Measurements from ENCODE around the gene SEPHS2. TPM values are rescaled to one million over a fixed set of nuclear protein-coding genes. Genes with fewer than 3 reads are reported as not detected.
A peak's percentile ranks its signal among the peaks of the same experiment; 100 is the strongest.

SEPHS2 gene
- total and polyA plus RNA-seq, 2 experiments from 2014 or later = 29.7 to 43.0 TPM

GRCh38 chr16:30429418-30429677 is 16.3 kb downstream of the SEPHS2 start:
- Histone ChIP-seq H3K36me3 (ENCODE audit: insufficient read depth) (peaks cover 7% of the 10 kb centered on the region; the same call in 1 of the 2 replicates), H3K4me3 (peak overlapping the region; percentile 67), H2AFZ (0 out of 2 replicates have a peak overlapping the region, but pooled peaks have one; percentile 19), H3K4me1 (ENCODE audit: insufficient read depth) (peaks cover 15% of the 10 kb centered on the region), H3K79me2 (replicated peaks; ENCODE audit: insufficient read depth) (peaks cover 32% of the 10 kb centered on the region), H3F3A (replicated peaks; ENCODE audit: low read depth) (peaks cover 11% of the 10 kb centered on the region), H3K27ac (ENCODE audit: low read depth) (no peak overlapping the region), H3K9me2 (ENCODE audit: insufficient read depth) (no peaks in the 10 kb centered on the region), H4K20me1 (replicated peaks; ENCODE audit: insufficient read depth) (peaks cover 10% of the 10 kb centered on the region; the same call in 1 of the 2 replicates), H3K27me3 (ENCODE audit: insufficient read depth) (no peaks in the 10 kb centered on the region), H3K4me2 (peak overlapping the region; percentile 91)
- no peaks in the 10 kb centered on the region; the same call in 2 of the 3 replicates for H3K9me3 Mint-ChIP-seq
- peak; percentile 75 for DNase-seq (ENCODE audit: low spot score)
- H3K4me1 Mint-ChIP-seq = peaks cover 11% of the 10 kb centered on the region
- 0 out of 2 replicates have a peak overlapping the region, but pooled peaks have one; percentile 45 for H3K27ac Mint-ChIP-seq
- ATAC-seq = peak; percentile 57
- no peak overlapping the region for H3K4me3 Mint-ChIP-seq
- peaks cover 39% of the 10 kb centered on the region for H3K36me3 Mint-ChIP-seq (ENCODE audit: low read depth)
- peaks cover 9% of the 10 kb centered on the region for H3K27me3 Mint-ChIP-seq (ENCODE audit: insufficient read depth, low read depth, poor library complexity)
- TF ChIP-seq ETS1 (IDR thresholded peaks at IDR 0.05) (0 out of 2 replicates have a peak, but pooled peaks have one; percentile 12), ZNF331 (CRISPR knock-in tag; IDR thresholded peaks at IDR 0.05; ENCODE audit: low read depth) (no peak)

- peaks cover 11% of the 10 kb centered on the region for H3F3A ChIP-seq (replicated peaks; ENCODE audit: low read depth)
- peaks cover 13% of the 10 kb centered on the region for H3K36me3 ChIP-seq (ENCODE audit: insufficient read depth)
- H3K27ac ChIP-seq (ENCODE audit: low read depth) = 0 out of 2 replicates have a peak overlapping the region, but pooled peaks have one; percentile 66
- Mint-ChIP-seq H3K4me3 (no peak overlapping the region; the same call in 1 of the 3 replicates), H3K27ac (no peak overlapping the region), H3K9me3 (no peaks in the 10 kb centered on the region; the same call in 2 of the 3 replicates), H3K27me3 (ENCODE audit: insufficient read depth, low read depth, poor library complexity) (peaks cover 11% of the 10 kb centered on the region), H3K4me1 (peaks cover 11% of the 10 kb centered on the region), H3K36me3 (ENCODE audit: low read depth) (peaks cover 52% of the 10 kb centered on the region)
- H3K9me2 ChIP-seq (ENCODE audit: insufficient read depth) = no peaks in the 10 kb centered on the region
- ATAC-seq (no peak), DNase-seq (ENCODE audit: low spot score) (no peak)
- H2AFZ ChIP-seq = no peak overlapping the region
- H3K4me1 ChIP-seq (ENCODE audit: insufficient read depth) = peaks cover 15% of the 10 kb centered on the region
- H4K20me1 ChIP-seq (replicated peaks; ENCODE audit: insufficient read depth) = peaks cover 10% of the 10 kb centered on the region
- no peaks in the 10 kb centered on the region for H3K27me3 ChIP-seq (ENCODE audit: insufficient read depth)
- TF ChIP-seq POLR2AphosphoS5 (IDR thresholded peaks at IDR 0.05; ENCODE audit: low read depth) (no peak), ZNF114 (CRISPR knock-in tag; IDR thresholded peaks at IDR 0.05) (no peak), EZH2 (IDR thresholded peaks at IDR 0.05; ENCODE audit: low read depth, unreplicated experiment) (no peak)
- H3K79me2 ChIP-seq (replicated peaks; ENCODE audit: insufficient read depth) = peaks cover 32% of the 10 kb centered on the region
- peak overlapping the region; percentile 67; the same call in 1 of the 2 replicates for H3K4me3 ChIP-seq
- H3K4me2 ChIP-seq = 0 out of 2 replicates have a peak overlapping the region, but pooled peaks have one; percentile 91
Observed at GRCh38 chr16:30428055-30428454, 17.6 kb downstream of the SEPHS2 start.

- peaks cover 15% of the 10 kb centered on the region for H3K36me3 ChIP-seq (ENCODE audit: insufficient read depth)
- Mint-ChIP-seq H3K4me1 (peaks cover 14% of the 10 kb centered on the region), H3K4me3 (no peak overlapping the region), H3K27me3 (ENCODE audit: insufficient read depth, low read depth, poor library complexity) (peaks cover 12% of the 10 kb centered on the region), H3K9me3 (no peaks in the 10 kb centered on the region), H3K27ac (no peak overlapping the region), H3K36me3 (ENCODE audit: low read depth) (peaks cover 56% of the 10 kb centered on the region)
- peaks cover 26% of the 10 kb centered on the region for H4K20me1 ChIP-seq (replicated peaks; ENCODE audit: insufficient read depth)
- no peak overlapping the region for H3K27ac ChIP-seq (ENCODE audit: low read depth)
- no peak overlapping the region for H2AFZ ChIP-seq
- H3F3A ChIP-seq (replicated peaks; ENCODE audit: low read depth) = peaks cover 30% of the 10 kb centered on the region
- no peaks in the 10 kb centered on the region for H3K27me3 ChIP-seq (ENCODE audit: insufficient read depth)
- DNase-seq (ENCODE audit: low spot score) (no peak), ATAC-seq (no peak)
- H3K9me2 ChIP-seq (ENCODE audit: insufficient read depth) = no peaks in the 10 kb centered on the region
- no peaks in the 10 kb centered on the region; the same call in 1 of the 2 replicates for H3K4me1 ChIP-seq (ENCODE audit: insufficient read depth)
- no peak overlapping the region for H3K4me3 ChIP-seq
- no peak overlapping the region for H3K4me2 ChIP-seq
- no peaks in the 10 kb centered on the region for H3K79me2 ChIP-seq (replicated peaks; ENCODE audit: insufficient read depth)
- TF ChIP-seq ZNF114 (CRISPR knock-in tag; IDR thresholded peaks at IDR 0.05) (no peak), STAT1 (IDR thresholded peaks at IDR 0.05; ENCODE audit: unreplicated experiment) (no peak), CREB1 (CRISPR knock-in tag; IDR thresholded peaks at IDR 0.05; ENCODE audit: low read depth) (no peak), EZH2phosphoT487 (IDR thresholded peaks at IDR 0.05; ENCODE audit: unreplicated experiment) (no peak), ETS1 (IDR thresholded peaks at IDR 0.05) (no peak), JUNB (IDR thresholded peaks at IDR 0.05; ENCODE audit: unreplicated experiment) (no peak), CTCF (conservative IDR thresholded peaks at IDR 0.05; ENCODE audit: low read depth in 2 of 2) (no peak)
Observed at GRCh38 chr16:30421010-30421409, 24.7 kb downstream of the SEPHS2 start.
